GM12865 (cell line): Measurements from ENCODE around the gene COL12A1.

Experiments
- DNase-seq: peaks from one replicate; pipeline ENCODE4 v3.0.0; 2010; ENCODE audit warnings: low read depth
- H3K4me3 ChIP-seq: 2 replicates; pipeline ENCODE4 v1.5.1; 2011; ENCODE audit warnings: mild to moderate bottlenecking, low read depth, low read length, control low read depth
- TF ChIP-seq, protein P1 (sequence below): IDR thresholded peaks from 2 replicates; pipeline ENCODE4 v1.5.1; 2011; ENCODE audit warnings: low read length, control low read depth, low read depth, inconsistent platforms; ENCODE audit not compliant: insufficient read depth; ENCODE audit errors: missing control alignments

Gene COL12A1

DNA sequence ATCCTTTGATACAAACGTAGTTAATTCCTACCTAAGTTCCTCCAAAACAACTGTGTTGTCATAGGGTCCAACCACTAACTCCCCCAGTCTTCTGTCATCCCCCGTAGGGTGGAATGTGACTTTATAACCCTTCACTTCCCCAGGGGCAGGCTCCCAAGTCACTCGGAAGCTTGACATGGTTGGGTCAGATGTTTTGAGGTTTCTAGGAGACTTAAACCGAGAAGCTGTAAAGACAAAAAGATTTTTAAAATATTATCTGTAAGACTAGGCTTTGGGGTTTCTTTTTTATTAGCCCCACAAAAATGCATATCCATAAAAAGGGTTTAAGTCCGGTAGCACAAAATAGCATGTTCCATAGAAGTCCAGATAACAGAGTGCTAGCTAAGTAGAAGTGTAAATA lies 50.2 kb downstream of the COL12A1 start:
- TF ChIP-seq, protein P1, sequence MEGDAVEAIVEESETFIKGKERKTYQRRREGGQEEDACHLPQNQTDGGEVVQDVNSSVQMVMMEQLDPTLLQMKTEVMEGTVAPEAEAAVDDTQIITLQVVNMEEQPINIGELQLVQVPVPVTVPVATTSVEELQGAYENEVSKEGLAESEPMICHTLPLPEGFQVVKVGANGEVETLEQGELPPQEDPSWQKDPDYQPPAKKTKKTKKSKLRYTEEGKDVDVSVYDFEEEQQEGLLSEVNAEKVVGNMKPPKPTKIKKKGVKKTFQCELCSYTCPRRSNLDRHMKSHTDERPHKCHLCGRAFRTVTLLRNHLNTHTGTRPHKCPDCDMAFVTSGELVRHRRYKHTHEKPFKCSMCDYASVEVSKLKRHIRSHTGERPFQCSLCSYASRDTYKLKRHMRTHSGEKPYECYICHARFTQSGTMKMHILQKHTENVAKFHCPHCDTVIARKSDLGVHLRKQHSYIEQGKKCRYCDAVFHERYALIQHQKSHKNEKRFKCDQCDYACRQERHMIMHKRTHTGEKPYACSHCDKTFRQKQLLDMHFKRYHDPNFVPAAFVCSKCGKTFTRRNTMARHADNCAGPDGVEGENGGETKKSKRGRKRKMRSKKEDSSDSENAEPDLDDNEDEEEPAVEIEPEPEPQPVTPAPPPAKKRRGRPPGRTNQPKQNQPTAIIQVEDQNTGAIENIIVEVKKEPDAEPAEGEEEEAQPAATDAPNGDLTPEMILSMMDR: no peak
- DNase-seq: no peak
- H3K4me3 ChIP-seq: no peak overlapping the region

- TF ChIP-seq, protein P1: no peak
- no peak for DNase-seq
- H3K4me3 ChIP-seq: no peak overlapping the region
Observed at GRCh38 chr6:75154973-75155372, 50.9 kb downstream of the COL12A1 start.

- DNase-seq: no peak
- no peak overlapping the region for H3K4me3 ChIP-seq
- TF ChIP-seq, protein P1: no peak
Observed at GRCh38 chr6:75150685-75151412, 55.0 kb downstream of the COL12A1 start.

DNA sequence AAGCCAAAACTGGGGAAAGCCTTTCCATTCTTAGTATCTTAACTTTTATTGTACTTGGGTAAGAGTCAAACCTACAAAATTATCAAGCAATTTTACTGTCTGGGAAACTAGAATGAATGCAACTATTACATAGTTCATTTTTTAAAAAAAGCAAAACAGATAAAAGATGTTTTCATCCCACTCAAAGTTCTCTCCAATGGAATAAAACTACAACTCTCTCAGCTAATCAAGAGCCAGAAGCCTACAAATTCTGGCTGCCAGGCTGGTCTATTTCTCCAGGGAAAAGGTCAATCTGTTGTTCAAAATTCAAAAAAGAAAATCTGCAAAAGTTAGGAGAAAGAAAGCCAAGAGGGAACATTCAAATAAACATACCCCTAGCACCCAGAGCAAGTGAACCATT lies 56.2 kb downstream of the COL12A1 start:
- TF ChIP-seq, protein P1: no peak
- no peak overlapping the region for H3K4me3 ChIP-seq
- no peak for DNase-seq

GRCh38 chr6:75149240-75149639 lies 56.6 kb downstream of the COL12A1 start:
- TF ChIP-seq, protein P1: no peak
- H3K4me3 ChIP-seq: no peak overlapping the region
- DNase-seq: no peak

GRCh38 chr6:75147512-75147911 lies 58.3 kb downstream of the COL12A1 start:
- peak; percentile 54 for DNase-seq
- no peak overlapping the region for H3K4me3 ChIP-seq
- TF ChIP-seq, protein P1: no peak

- no peak for DNase-seq
- TF ChIP-seq, protein P1: no peak
- no peak overlapping the region for H3K4me3 ChIP-seq
Observed at GRCh38 chr6:75145976-75146375, 59.9 kb downstream of the COL12A1 start.
